Mucosa of descending colon (tissue), 3 donors: Measurements from ENCODE around the gene JAZF1. TPM values are rescaled to one million over a fixed set of nuclear protein-coding genes. Genes with fewer than 3 reads are reported as not detected.

Experiments
- ATAC-seq: fragments of 200-7000 bp; cut with Tn5 transposase; one replicate; pipeline ENCODE4 v1.9.1; 2020; ENCODE audit warnings: mild to moderate bottlenecking, moderate library complexity
- DNase-seq, 3 donors: peaks; one replicate each; pipeline ENCODE4 v3.0.0-alpha.2; 2020
- H3K36me3 ChIP-seq: fragments of 200-600 bp; one replicate; pipeline ENCODE4 v1.8.0; 2021; ENCODE audit warnings: low read depth, mild to moderate bottlenecking
- H3K4me1 ChIP-seq: fragments of 200-600 bp; one replicate; pipeline ENCODE4 v1.8.0; 2021; ENCODE audit warnings: low read depth, mild to moderate bottlenecking
- H3K4me3 ChIP-seq: fragments of 200-600 bp; one replicate; pipeline ENCODE4 v1.8.0; 2021; ENCODE audit warnings: mild to moderate bottlenecking
- H3K9me3 ChIP-seq: fragments of 200-600 bp; one replicate; pipeline ENCODE4 v1.8.0; 2021; ENCODE audit warnings: mild to moderate bottlenecking
- CTCF ChIP-seq: fragments of 200-600 bp; IDR thresholded peaks from one replicate; pipeline ENCODE4 v1.8.0; 2022; ENCODE audit warnings: antibody characterized with exemption, mild to moderate bottlenecking
- intact Hi-C, 2 donors: fragments of 100-400 bp; cut with DNase I in 1 of 2; cut with micrococcal nuclease in 1 of 2; formaldehyde crosslinking; loops; one replicate each; pipeline versions ENCODE4 v1.11.0 to v1.11.1; 2022; cut with DNase I, micrococcal nuclease
- total RNA-seq, 3 donors: library from RNA; stranded (reverse); fragmentation: NEBNext Ultra II Directional in 2 of 3; extraction: Animal tissue kit (Norgen Biotek cat#: 25700) in 2 of 3; gene quantifications; one replicate each; pipeline versions ENCODE4 v1.2.1 to v1.2.4, GENCODE V29; 2021 to 2023
- donor health status: DM: no; HTN: no; CAD: no; lungs with moderate emphysema.
- donor health status: DM: no; HTN: no; CAD: no.
- donor health status: DM: no; HTN: yes; CAD: no.

Gene JAZF1
- total RNA-seq, 3 donors from 2014 or later: 4.9 to 68.4 (median 6.4) TPM

DNA sequence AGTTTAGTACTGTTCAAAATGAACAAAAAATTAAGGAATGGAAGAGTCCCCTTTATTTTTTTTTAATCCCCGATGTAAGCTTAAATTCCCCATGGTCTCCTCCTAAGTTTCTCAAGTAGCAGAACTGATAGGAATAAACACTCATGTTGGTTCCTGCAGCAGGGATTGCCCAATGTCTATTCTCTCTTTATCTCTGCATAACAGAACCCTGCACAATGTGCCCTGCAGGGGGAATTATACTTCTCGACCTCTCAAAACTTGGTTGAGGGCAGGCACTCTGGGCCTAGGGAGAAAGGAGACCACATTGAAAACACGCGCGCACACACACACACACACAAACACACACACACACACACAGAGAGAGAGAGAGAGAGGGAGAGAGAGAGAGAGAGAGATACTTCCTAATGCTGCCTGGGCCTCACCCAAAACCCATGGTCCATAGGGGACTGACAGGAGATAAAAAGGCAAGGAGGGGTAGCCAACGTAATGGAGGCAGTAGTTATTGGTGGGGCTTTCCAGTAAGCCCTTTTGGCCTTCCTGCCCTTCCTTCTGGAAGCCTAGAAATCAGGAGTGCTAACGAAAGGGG, 22.7 kb downstream of the JAZF1 start:
- Histone ChIP-seq H3K36me3 (no peaks in the 10 kb centered on the region), H3K4me1 (peaks cover 6% of the 10 kb centered on the region), H3K9me3 (no peaks in the 10 kb centered on the region), H3K4me3 (no peak overlapping the region)
- intact Hi-C loops: no loop called here
- no peak for ATAC-seq
- DNase-seq: no peak
- no peak for TF ChIP-seq CTCF

- Histone ChIP-seq H3K4me3 (no peak overlapping the region), H3K36me3 (no peaks in the 10 kb centered on the region), H3K9me3 (no peaks in the 10 kb centered on the region), H3K4me1 (peaks cover 6% of the 10 kb centered on the region)
- ATAC-seq (no peak), DNase-seq (no peak)
- TF ChIP-seq CTCF: no peak
- intact Hi-C loops: no loop called here
Observed at GRCh38 chr7:28157076-28157745, 23.4 kb downstream of the JAZF1 start.

- Histone ChIP-seq H3K9me3 (no peaks in the 10 kb centered on the region), H3K36me3 (no peaks in the 10 kb centered on the region), H3K4me3 (no peak overlapping the region), H3K4me1 (peaks cover 6% of the 10 kb centered on the region)
- no peak for TF ChIP-seq CTCF
- ATAC-seq: no peak
- no peak for DNase-seq
- intact Hi-C loops: no loop called here
Observed at GRCh38 chr7:28156401-28156800, 24.2 kb downstream of the JAZF1 start.

- H3K4me1 ChIP-seq: peaks cover 6% of the 10 kb centered on the region
- ATAC-seq: no peak
Observed at GRCh38 chr7:28155964-28156363, 24.6 kb downstream of the JAZF1 start.

GRCh38 chr7:28155019-28155660, 25.5 kb downstream of the JAZF1 start:
- ATAC-seq: peak; percentile 47
- TF ChIP-seq CTCF: no peak
- H3K36me3 ChIP-seq: no peaks in the 10 kb centered on the region
- peaks cover 6% of the 10 kb centered on the region for H3K4me1 ChIP-seq
- H3K9me3 ChIP-seq: no peaks in the 10 kb centered on the region
- H3K4me3 ChIP-seq: no peak overlapping the region
- no peak for DNase-seq
- intact Hi-C loops: no loop called here

More at GRCh38 chr7:28155964-28156363, 24.6 kb downstream of the JAZF1 start:
- no peak for TF ChIP-seq CTCF
- H3K4me3 ChIP-seq: no peak overlapping the region
- no peaks in the 10 kb centered on the region for H3K36me3 ChIP-seq
- intact Hi-C loops: no loop called here
- no peaks in the 10 kb centered on the region for H3K9me3 ChIP-seq
- no peak for DNase-seq
